Measurements from ENCODE around the gene NELL1. TPM values are rescaled to one million over a fixed set of nuclear protein-coding genes. Genes with fewer than 3 reads are reported as not detected.

The NELL1 gene
- total RNA-seq, 1 donor from 2014 or later = 0.29 TPM

- Mint-ChIP-seq H3K4me1 (ENCODE audit: low read depth, unreplicated experiment) (no peaks in the 10 kb centered on the region), H3K27me3 (ENCODE audit: unreplicated experiment) (no peaks in the 10 kb centered on the region), H3K27ac (ENCODE audit: unreplicated experiment) (no peak overlapping the region), H3K9me3 (ENCODE audit: unreplicated experiment) (no peaks in the 10 kb centered on the region), H3K36me3 (ENCODE audit: unreplicated experiment) (no peaks in the 10 kb centered on the region), H3K4me3 (ENCODE audit: unreplicated experiment) (no peak overlapping the region)
- no peak for DNase-seq
- no peak for TF ChIP-seq CTCF (IDR thresholded peaks at IDR 0.05; ENCODE audit: partially characterized antibody, unreplicated experiment)
These were observed 113.8 kb downstream of the NELL1 start for GRCh38 chr11:20783220-20783619.

GRCh38 chr11:20790622-20791021, 121.2 kb downstream of the NELL1 start:
- Mint-ChIP-seq H3K4me3 (ENCODE audit: unreplicated experiment) (no peak overlapping the region), H3K27me3 (ENCODE audit: unreplicated experiment) (no peaks in the 10 kb centered on the region), H3K4me1 (ENCODE audit: low read depth, unreplicated experiment) (no peaks in the 10 kb centered on the region), H3K9me3 (ENCODE audit: unreplicated experiment) (no peaks in the 10 kb centered on the region), H3K36me3 (ENCODE audit: unreplicated experiment) (no peaks in the 10 kb centered on the region), H3K27ac (ENCODE audit: unreplicated experiment) (no peak overlapping the region)
- TF ChIP-seq CTCF (IDR thresholded peaks at IDR 0.05; ENCODE audit: partially characterized antibody, unreplicated experiment) = no peak
- DNase-seq = no peak

GRCh38 chr11:20795005-20795404, 125.6 kb downstream of the NELL1 start:
- Mint-ChIP-seq H3K4me3 (ENCODE audit: unreplicated experiment) (no peak overlapping the region), H3K4me1 (ENCODE audit: low read depth, unreplicated experiment) (no peaks in the 10 kb centered on the region), H3K9me3 (ENCODE audit: unreplicated experiment) (no peaks in the 10 kb centered on the region), H3K27ac (ENCODE audit: unreplicated experiment) (no peak overlapping the region), H3K27me3 (ENCODE audit: unreplicated experiment) (no peaks in the 10 kb centered on the region), H3K36me3 (ENCODE audit: unreplicated experiment) (no peaks in the 10 kb centered on the region)
- no peak for TF ChIP-seq CTCF (IDR thresholded peaks at IDR 0.05; ENCODE audit: partially characterized antibody, unreplicated experiment)
- DNase-seq = no peak

GRCh38 chr11:20808328-20808727, 138.9 kb downstream of the NELL1 start:
- no peak for DNase-seq
- Mint-ChIP-seq H3K9me3 (ENCODE audit: unreplicated experiment) (no peaks in the 10 kb centered on the region), H3K36me3 (ENCODE audit: unreplicated experiment) (peaks cover 10% of the 10 kb centered on the region), H3K27ac (ENCODE audit: unreplicated experiment) (no peak overlapping the region), H3K4me1 (ENCODE audit: low read depth, unreplicated experiment) (no peaks in the 10 kb centered on the region), H3K27me3 (ENCODE audit: unreplicated experiment) (no peaks in the 10 kb centered on the region), H3K4me3 (ENCODE audit: unreplicated experiment) (no peak overlapping the region)
- TF ChIP-seq CTCF (IDR thresholded peaks at IDR 0.05; ENCODE audit: partially characterized antibody, unreplicated experiment) = no peak

GRCh38 chr11:20821046-20821445, 151.7 kb downstream of the NELL1 start:
- no peak for TF ChIP-seq CTCF (IDR thresholded peaks at IDR 0.05; ENCODE audit: partially characterized antibody, unreplicated experiment)
- Mint-ChIP-seq H3K27me3 (ENCODE audit: unreplicated experiment) (no peaks in the 10 kb centered on the region), H3K4me1 (ENCODE audit: low read depth, unreplicated experiment) (no peaks in the 10 kb centered on the region), H3K9me3 (ENCODE audit: unreplicated experiment) (peaks cover 3% of the 10 kb centered on the region), H3K27ac (ENCODE audit: unreplicated experiment) (no peak overlapping the region), H3K4me3 (ENCODE audit: unreplicated experiment) (no peak overlapping the region), H3K36me3 (ENCODE audit: unreplicated experiment) (no peaks in the 10 kb centered on the region)
- no peak for DNase-seq
